ENCODE data around the gene TNNI2. TPM values are rescaled to one million over a fixed set of nuclear protein-coding genes. Genes with fewer than 3 reads are reported as not detected.
"Not testable (repeated sequence)": the region's sequence is repeated elsewhere in the genome, so short reads cannot be mapped to it uniquely, and the experiment has no call there.

Gene TNNI2
- total RNA-seq, 1 donor from 2014 or later: not detected

- DNase-seq: not testable (repeated sequence)
Observed at GRCh38 chr11:1875851-1876301, 37.1 kb downstream of the TNNI2 start.

- DNase-seq: peak; percentile 67
Observed at GRCh38 chr11:1876361-1877063, 37.7 kb downstream of the TNNI2 start.

- DNase-seq: no peak
Observed at GRCh38 chr11:1877211-1878136, 38.7 kb downstream of the TNNI2 start.

- no peak for DNase-seq
Observed at GRCh38 chr11:1878137-1879031, 39.6 kb downstream of the TNNI2 start.

- DNase-seq: no peak
Observed at GRCh38 chr11:1879342-1879940, 40.7 kb downstream of the TNNI2 start.

GRCh38 chr11:1879941-1880720 is 41.4 kb downstream of the TNNI2 start:
- peak; percentile 39 for DNase-seq

GRCh38 chr11:1880746-1881441 is 42.1 kb downstream of the TNNI2 start:
- DNase-seq: no peak

- no peak for DNase-seq
Observed at GRCh38 chr11:1881442-1882264, 42.9 kb downstream of the TNNI2 start.

GRCh38 chr11:1882265-1883238 is 43.8 kb downstream of the TNNI2 start:
- peak; percentile 87 for DNase-seq

GRCh38 chr11:1883346-1884302 is 44.8 kb downstream of the TNNI2 start:
- no peak for DNase-seq

- DNase-seq: no peak
Observed at GRCh38 chr11:1884303-1884700, 45.5 kb downstream of the TNNI2 start.

GRCh38 chr11:1886551-1886950 is 47.8 kb downstream of the TNNI2 start:
- DNase-seq: not testable (repeated sequence)

GRCh38 chr11:1887451-1888346 is 48.9 kb downstream of the TNNI2 start:
- no peak for DNase-seq

GRCh38 chr11:1888347-1888753 is 49.6 kb downstream of the TNNI2 start:
- DNase-seq: no peak

- DNase-seq: no peak
Observed at GRCh38 chr11:1888811-1889210, 50.0 kb downstream of the TNNI2 start.
